Mesenchymal stem cell (in vitro differentiated cells and primary cell): ENCODE measurements around the gene CHKA.

Experiments used
- DNase-seq: peaks from one replicate; pipeline ENCODE4 v3.0.0-alpha.2; 2013
- H2AFZ ChIP-seq: one replicate; pipeline ENCODE4 v1.6.1; 2013; ENCODE audit warnings: low read depth, mild to moderate bottlenecking, control low read depth, inconsistent platforms, low read length, moderate library complexity
- H2AK5ac ChIP-seq: 2 replicates; pipeline ENCODE4 v1.6.1; 2013; ENCODE audit warnings: low read length, moderate library complexity, mild to moderate bottlenecking, inconsistent platforms; ENCODE audit not compliant: severe bottlenecking
- H2BK120ac ChIP-seq: one replicate; pipeline ENCODE4 v1.6.1; 2013; ENCODE audit warnings: low read depth, mild to moderate bottlenecking, inconsistent platforms, low read length, moderate library complexity
- H2BK12ac ChIP-seq, 2 experiments: one replicate each; pipeline ENCODE4 v1.6.1; 2013; ENCODE audit warnings: inconsistent platforms in 2 of 2, low read length in 2 of 2, mild to moderate bottlenecking in 2 of 2, moderate library complexity in 2 of 2, control low read depth in 1 of 2
- H2BK15ac ChIP-seq: one replicate; pipeline ENCODE4 v1.6.1; 2013; ENCODE audit warnings: mild to moderate bottlenecking, low read depth, inconsistent platforms; ENCODE audit not compliant: poor library complexity, severe bottlenecking
- H2BK5ac ChIP-seq: 2 replicates; pipeline ENCODE4 v1.6.1; 2013; ENCODE audit warnings: low read depth, mild to moderate bottlenecking, low read length, control low read depth, inconsistent platforms; ENCODE audit not compliant: poor library complexity, severe bottlenecking
- H3K14ac ChIP-seq, 2 experiments: one replicate each; pipeline ENCODE4 v1.6.1; 2013; ENCODE audit warnings: inconsistent platforms in 2 of 2, low read length in 2 of 2, control low read depth in 1 of 2, mild to moderate bottlenecking in 1 of 2, moderate library complexity in 1 of 2
- H3K18ac ChIP-seq, 2 experiments: one replicate each; pipeline ENCODE4 v1.6.1; 2013; ENCODE audit warnings: inconsistent platforms in 2 of 2, low read length in 2 of 2, control low read depth in 1 of 2, low read depth in 1 of 2, mild to moderate bottlenecking in 1 of 2
- H3K23ac ChIP-seq, 2 experiments: one replicate each; pipeline ENCODE4 v1.6.1; 2013; ENCODE audit warnings: inconsistent platforms in 2 of 2, low read length in 2 of 2, mild to moderate bottlenecking in 2 of 2, moderate library complexity in 2 of 2, control low read depth in 1 of 2
- H3K27ac ChIP-seq: 2 replicates; pipeline ENCODE4 v1.5.1; 2013; ENCODE audit warnings: mild to moderate bottlenecking, moderate library complexity, low read length, control low read depth, inconsistent platforms; ENCODE audit not compliant: poor library complexity, severe bottlenecking
- H3K27me3 ChIP-seq, 2 experiments: 2 replicates each; pipeline versions ENCODE4 v1.6.1 to v1.7.0; 2013; ENCODE audit warnings: low read length in 2 of 2, mild to moderate bottlenecking in 2 of 2, moderate library complexity in 2 of 2, control low read depth in 1 of 2, inconsistent platforms in 1 of 2; ENCODE audit not compliant: control insufficient read depth in 1 of 2, insufficient read depth in 1 of 2
- H3K36me3 ChIP-seq, 2 experiments: 2 replicates each; pipeline versions ENCODE4 v1.6.1 to v1.7.0; 2013; ENCODE audit warnings: low read length in 2 of 2, control low read depth in 1 of 2, inconsistent platforms in 1 of 2, low read depth in 1 of 2, mild to moderate bottlenecking in 1 of 2; ENCODE audit not compliant: insufficient read depth in 2 of 2, control insufficient read depth in 1 of 2
- H3K4ac ChIP-seq, 2 experiments: one replicate each; pipeline ENCODE4 v1.6.1; 2013; ENCODE audit warnings: inconsistent platforms in 2 of 2, low read length in 2 of 2, mild to moderate bottlenecking in 2 of 2, moderate library complexity in 2 of 2, control low read depth in 1 of 2, low read depth in 1 of 2
- H3K4me1 ChIP-seq: 2 replicates; pipeline ENCODE4 v1.6.1; 2013; ENCODE audit warnings: low read depth, low read length, control low read depth; ENCODE audit not compliant: control insufficient read depth, insufficient read depth
- H3K4me2 ChIP-seq: 2 replicates; pipeline ENCODE4 v1.6.1; 2013; ENCODE audit warnings: low read length, mild to moderate bottlenecking, inconsistent platforms; ENCODE audit not compliant: poor library complexity, severe bottlenecking
- H3K4me3 ChIP-seq, 2 experiments: 2 replicates each; pipeline versions ENCODE4 v1.5.1 to v1.7.0; 2013; ENCODE audit warnings: low read length in 2 of 2, mild to moderate bottlenecking in 2 of 2, control low read depth in 1 of 2, low read depth in 1 of 2; ENCODE audit not compliant: insufficient read depth in 1 of 2
- H3K79me1 ChIP-seq: replicated peaks from 2 replicates; pipeline ENCODE4 v1.6.1; 2013; ENCODE audit warnings: mild to moderate bottlenecking, control low read depth, low read length, inconsistent platforms; ENCODE audit not compliant: poor library complexity, severe bottlenecking
- H3K9ac ChIP-seq: 2 replicates; pipeline ENCODE4 v1.7.0; 2013; ENCODE audit warnings: mild to moderate bottlenecking, low read length, moderate library complexity
- H3K9me3 ChIP-seq: 2 replicates; pipeline ENCODE4 v1.7.0; 2013; ENCODE audit warnings: mild to moderate bottlenecking, low read length; ENCODE audit not compliant: control insufficient read depth
- H4K8ac ChIP-seq: one replicate; pipeline ENCODE4 v1.6.1; 2013; ENCODE audit warnings: inconsistent platforms, mild to moderate bottlenecking, low read length, moderate library complexity
- H4K91ac ChIP-seq: one replicate; pipeline ENCODE4 v1.6.1; 2013; ENCODE audit warnings: mild to moderate bottlenecking, low read length, inconsistent platforms
- WGBS: methylation state at CpG from one replicate; pipeline ENCODE4 v1.1.7; 2013; ENCODE audit warnings: mixed read lengths; 5-methylcytosine and 5-hydroxymethylcytosine counted together

Gene CHKA

GRCh38 chr11:68038226-68038717, 82.9 kb downstream of the CHKA start:
- peak; percentile 34 for DNase-seq
- Histone ChIP-seq H2AFZ (no peak overlapping the region), H3K27me3 (no peaks in the 10 kb centered on the region), H3K4me3 (peak overlapping the region; percentile 36 to 91), H3K4ac (peak overlapping the region; percentile 55 to 92), H3K14ac (peak overlapping the region in 1 of 2 experiments; percentile 91), H4K8ac (peak overlapping the region; percentile 99), H2AK5ac (peak overlapping the region; percentile 17), H2BK5ac (peak overlapping the region; percentile 39), H3K4me1 (peaks cover 52% of the 10 kb centered on the region), H3K9me3 (no peaks in the 10 kb centered on the region), H3K27ac (peak overlapping the region; percentile 78), H3K23ac (no peak overlapping the region), H3K79me1 (peaks cover 23% of the 10 kb centered on the region), H3K9ac (peak overlapping the region; percentile 95), H3K4me2 (peak overlapping the region; percentile 86), H3K36me3 (peaks cover 26 to 51% of the 10 kb centered on the region in 2 experiments), H4K91ac (peak overlapping the region; percentile 98), H2BK15ac (peak overlapping the region; percentile 50), H2BK12ac (peak overlapping the region; percentile 24 to 90), H3K18ac (peak overlapping the region; percentile 95 to 96), H2BK120ac (peak overlapping the region; percentile 94)
- 41% methylated on average over 13 of the region's 13 CpGs for WGBS

DNA sequence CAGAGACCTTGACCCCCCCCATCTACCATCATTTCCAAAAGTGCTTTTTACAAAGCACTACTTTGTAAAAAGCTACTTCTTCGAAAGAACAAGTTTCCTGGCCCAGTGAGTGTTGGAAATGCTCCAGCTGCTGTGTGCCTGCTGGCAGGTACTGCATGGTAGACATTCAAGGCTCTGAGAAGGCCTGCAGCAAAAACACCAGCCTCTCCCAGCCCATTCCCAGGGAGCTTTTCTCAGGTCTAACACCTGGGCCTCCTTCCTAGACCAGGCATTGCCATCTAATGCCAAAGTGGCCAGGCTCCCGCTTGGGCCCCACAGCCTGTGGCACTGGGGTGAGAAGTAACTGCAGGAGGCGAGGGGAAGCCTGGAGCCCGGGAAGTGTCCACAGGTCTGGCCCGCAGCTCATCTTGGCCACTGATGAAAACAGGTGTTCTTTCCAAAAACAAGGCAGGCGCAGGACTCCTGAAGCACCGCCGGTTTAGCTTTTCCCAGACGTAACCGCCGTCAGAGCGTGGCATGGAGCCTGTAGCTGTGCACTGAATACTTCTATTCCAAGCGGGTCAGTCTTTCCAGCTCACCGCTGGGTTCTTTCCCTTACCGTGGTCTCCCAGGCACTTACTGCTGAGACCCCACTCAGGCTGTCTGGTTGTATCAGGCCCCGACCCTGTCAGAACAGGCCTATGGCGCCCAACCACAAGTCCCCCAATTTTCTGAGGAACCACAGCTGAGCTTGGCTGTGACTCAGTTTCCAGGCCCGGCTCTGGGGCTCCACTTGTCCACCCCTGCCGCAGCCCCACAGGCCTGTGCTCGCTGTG, 83.6 kb downstream of the CHKA start:
- Histone ChIP-seq H3K36me3 (peaks cover 31 to 51% of the 10 kb centered on the region in 2 experiments), H2BK5ac (no peak overlapping the region), H4K8ac (peak overlapping the region; percentile 99), H2AK5ac (peak overlapping the region; percentile 16), H3K79me1 (peaks cover 24% of the 10 kb centered on the region), H2BK15ac (no peak overlapping the region), H3K27me3 (no peaks in the 10 kb centered on the region), H3K14ac (no peak overlapping the region), H3K9ac (peak overlapping the region; percentile 95), H3K9me3 (no peaks in the 10 kb centered on the region), H3K23ac (no peak overlapping the region), H3K4ac (peak overlapping the region in 1 of 2 experiments; percentile 92), H2BK120ac (no peak overlapping the region), H3K4me2 (no peak overlapping the region), H4K91ac (no peak overlapping the region), H2BK12ac (peak overlapping the region in 1 of 2 experiments; percentile 24), H3K4me1 (peaks cover 50% of the 10 kb centered on the region), H2AFZ (no peak overlapping the region), H3K18ac (peak overlapping the region; percentile 95 to 96), H3K27ac (peak overlapping the region; percentile 4), H3K4me3 (peak overlapping the region in 1 of 2 experiments; percentile 91)
- DNase-seq, result no peak
- WGBS, result 83% methylated on average over 20 of the region's 20 CpGs

- Histone ChIP-seq H3K9ac (no peak overlapping the region), H2BK120ac (no peak overlapping the region), H4K8ac (peak overlapping the region; percentile 12), H2BK15ac (no peak overlapping the region), H3K4me2 (no peak overlapping the region), H2BK5ac (no peak overlapping the region), H2AK5ac (no peak overlapping the region), H3K27me3 (no peaks in the 10 kb centered on the region), H4K91ac (no peak overlapping the region), H2BK12ac (peak overlapping the region in 1 of 2 experiments; percentile 25), H3K79me1 (peaks cover 29% of the 10 kb centered on the region), H3K4ac (peak overlapping the region in 1 of 2 experiments; percentile 35), H3K18ac (no peak overlapping the region), H3K9me3 (no peaks in the 10 kb centered on the region), H3K36me3 (peaks cover 36 to 54% of the 10 kb centered on the region in 2 experiments), H3K4me3 (no peak overlapping the region), H3K4me1 (peaks cover 50% of the 10 kb centered on the region), H2AFZ (no peak overlapping the region), H3K23ac (no peak overlapping the region), H3K27ac (no peak overlapping the region), H3K14ac (no peak overlapping the region)
- DNase-seq, result no peak
- 86% methylated on average over 14 of the region's 14 CpGs for WGBS
These were observed 84.4 kb downstream of the CHKA start for GRCh38 chr11:68036717-68037239.

GRCh38 chr11:68036141-68036716, 85.0 kb downstream of the CHKA start:
- DNase-seq, result no peak
- H3K14ac ChIP-seq, result no peak overlapping the region
- H2BK5ac ChIP-seq, result no peak overlapping the region
- no peak overlapping the region for H2BK120ac ChIP-seq
- H3K4me3 ChIP-seq, result no peak overlapping the region
- H2BK15ac ChIP-seq, result no peak overlapping the region
- H3K18ac ChIP-seq, result no peak overlapping the region
- WGBS, result 93% methylated on average over 26 of the region's 27 CpGs
- H3K9ac ChIP-seq, result no peak overlapping the region
- no peaks in the 10 kb centered on the region for H3K27me3 ChIP-seq
- no peak overlapping the region for H2BK12ac ChIP-seq
- no peak overlapping the region for H3K4ac ChIP-seq
- H3K4me1 ChIP-seq, result peaks cover 49% of the 10 kb centered on the region
- no peak overlapping the region for H3K23ac ChIP-seq
- peaks cover 33 to 48% of the 10 kb centered on the region in 2 experiments for H3K36me3 ChIP-seq
- H4K91ac ChIP-seq, result no peak overlapping the region
- H3K27ac ChIP-seq, result no peak overlapping the region
- H2AFZ ChIP-seq, result no peak overlapping the region
- no peaks in the 10 kb centered on the region for H3K9me3 ChIP-seq
- H3K4me2 ChIP-seq, result no peak overlapping the region
- H4K8ac ChIP-seq, result no peak overlapping the region
- no peak overlapping the region for H2AK5ac ChIP-seq
- H3K79me1 ChIP-seq, result peaks cover 29% of the 10 kb centered on the region
